Measurements from ENCODE around the gene SLC18A2.

Gene SLC18A2

DNA sequence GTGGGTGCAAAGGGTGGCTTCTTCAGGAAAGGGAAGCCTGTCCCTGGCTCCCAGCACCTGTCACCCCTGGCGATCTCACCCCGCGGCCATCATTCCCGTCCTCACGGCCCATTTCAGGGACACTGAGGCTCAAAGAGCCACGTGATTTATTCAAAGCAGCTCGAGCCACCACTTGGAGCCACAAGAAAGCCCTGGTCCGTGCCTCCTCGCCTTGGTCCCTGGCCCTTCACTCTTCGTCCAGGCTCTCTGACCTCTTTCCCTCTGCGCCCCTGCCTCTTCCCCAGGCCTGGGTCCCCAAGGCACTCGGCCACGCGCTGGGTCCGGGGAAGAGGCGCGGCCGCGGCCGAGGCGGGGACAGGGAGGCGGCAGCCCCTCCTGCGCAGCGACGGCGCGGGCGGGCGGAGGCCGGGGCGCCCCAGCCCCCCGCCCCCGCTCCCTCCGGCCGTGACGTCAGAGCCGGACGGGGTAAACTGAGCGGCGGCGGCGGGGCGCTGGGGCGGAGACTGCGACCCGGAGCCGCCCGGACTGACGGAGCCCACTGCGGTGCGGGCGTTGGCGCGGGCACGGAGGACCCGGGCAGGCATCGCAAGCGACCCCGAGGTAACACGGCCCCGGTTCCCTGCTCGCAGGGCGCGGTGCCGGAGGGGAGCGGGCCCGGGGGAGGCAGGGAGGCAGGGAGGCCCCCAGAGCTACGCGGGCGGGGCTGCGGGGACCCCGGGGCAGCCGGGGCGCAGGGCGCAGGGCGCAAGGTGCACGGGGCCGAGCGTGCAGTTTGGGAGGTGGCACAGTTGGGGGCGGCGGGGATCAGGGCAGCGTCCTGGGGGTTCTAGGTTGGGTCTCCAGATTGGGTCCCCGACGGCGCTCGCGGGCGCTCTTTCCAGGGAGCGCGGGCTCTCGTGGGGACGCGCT lies at the start of gene SLC18A2:
SLC18A2 (plus strand) TSS at position 494 of the 909 bp plus-strand sequence. CDS start 580 bp downstream, outside the sequence.
- TF ChIP-seq CTCF (IDR thresholded peaks at IDR 0.05; ENCODE audit: borderline replicate concordance, insufficient read depth, low read depth, low read length), result no peak
- no peak within 1 kb of the TSS for H3K4me3 ChIP-seq (ENCODE audit: low read depth, low read length)

GRCh38 chr10:117197189-117197588 lies 43.7 kb upstream of the SLC18A2 start, which contains the start of gene KCNK18:
TSS of gene KCNK18 (plus strand) at chr10:117197489. CDS start at chr10:117197489, 0 bp downstream.
- H3K4me3 ChIP-seq (ENCODE audit: low read depth, low read length), result no peak within 1 kb of the TSS
- no peak for TF ChIP-seq CTCF (IDR thresholded peaks at IDR 0.05; ENCODE audit: borderline replicate concordance, insufficient read depth, low read depth, low read length)

GRCh38 chr10:117198088-117198487 lies 42.8 kb upstream of the SLC18A2 start:
- TF ChIP-seq CTCF (IDR thresholded peaks at IDR 0.05; ENCODE audit: borderline replicate concordance, insufficient read depth, low read depth, low read length), result no peak
- H3K4me3 ChIP-seq (ENCODE audit: low read depth, low read length), result no peak overlapping the region

DNA sequence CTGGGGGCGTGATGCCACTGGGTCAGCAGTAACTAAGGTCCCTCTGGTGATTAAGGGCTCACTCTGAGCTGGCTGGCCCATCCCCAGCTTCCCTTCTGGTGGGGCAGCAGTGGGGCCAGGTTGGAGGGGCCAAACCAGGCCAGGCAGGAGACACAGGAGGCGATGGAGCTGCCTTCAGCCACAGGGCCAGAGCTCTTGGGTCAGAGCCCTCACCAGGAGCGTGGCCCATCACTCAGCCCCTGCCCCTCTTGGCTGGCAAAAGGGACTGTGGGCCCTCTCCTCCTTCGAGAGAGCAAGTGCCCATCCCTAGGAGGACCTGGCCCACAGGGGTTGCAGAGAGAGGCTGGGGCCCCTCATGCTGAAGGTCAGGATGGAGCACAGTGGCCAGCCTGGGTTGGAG lies 39.1 kb upstream of the SLC18A2 start:
- TF ChIP-seq CTCF (IDR thresholded peaks at IDR 0.05; ENCODE audit: borderline replicate concordance, insufficient read depth, low read depth, low read length), result no peak
- no peak overlapping the region for H3K4me3 ChIP-seq (ENCODE audit: low read depth, low read length)

GRCh38 chr10:117204316-117204715 lies 36.6 kb upstream of the SLC18A2 start:
- no peak overlapping the region for H3K4me3 ChIP-seq (ENCODE audit: low read depth, low read length)
- no peak for TF ChIP-seq CTCF (IDR thresholded peaks at IDR 0.05; ENCODE audit: borderline replicate concordance, insufficient read depth, low read depth, low read length)

- H3K4me3 ChIP-seq (ENCODE audit: low read depth, low read length), result no peak overlapping the region
- no peak for TF ChIP-seq CTCF (IDR thresholded peaks at IDR 0.05; ENCODE audit: borderline replicate concordance, insufficient read depth, low read depth, low read length)
Observed at GRCh38 chr10:117212176-117212575, 28.7 kb upstream of the SLC18A2 start.

DNA sequence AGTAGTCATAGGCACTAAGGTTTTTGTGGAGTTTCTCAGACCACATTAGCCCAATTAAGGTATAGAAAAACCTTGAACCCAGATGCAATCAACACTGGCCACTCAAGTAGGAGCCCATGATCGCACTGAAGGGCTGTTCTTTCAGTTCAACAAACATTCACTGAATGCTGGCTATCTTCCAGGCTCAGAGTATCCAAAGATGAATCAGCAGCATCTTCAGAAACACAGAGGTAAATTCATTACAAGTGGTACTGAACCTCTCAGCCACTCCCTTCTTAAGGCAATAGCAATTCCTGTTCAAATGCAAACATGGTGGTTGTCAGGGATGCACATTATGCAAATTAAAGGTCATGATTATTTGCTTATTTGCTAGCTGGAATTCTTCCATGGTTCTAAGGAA lies 26.5 kb upstream of the SLC18A2 start:
- TF ChIP-seq CTCF (IDR thresholded peaks at IDR 0.05; ENCODE audit: borderline replicate concordance, insufficient read depth, low read depth, low read length), result no peak
- no peak overlapping the region for H3K4me3 ChIP-seq (ENCODE audit: low read depth, low read length)

Measured in GM12875 (cell line).